Neural cell (in vitro differentiated cells): ENCODE data around the gene SS18L1. TPM values are rescaled to one million over a fixed set of nuclear protein-coding genes. Genes with fewer than 3 reads are reported as not detected.

Source experiments
- H2AFZ ChIP-seq: fragments of 200-600, 300-800 bp; sonication (generic), shearing (Covaris generic); 2 replicates; pipeline ENCODE4 v1.6.0; 2014; ENCODE audit warnings: low read depth, mild to moderate bottlenecking, antibody characterized with exemption, low read length, moderate library complexity
- H3F3A ChIP-seq: fragments of 200-600 bp; shearing (Covaris generic); 2 replicates; pipeline ENCODE4 v1.6.1; 2016; ENCODE audit warnings: mild to moderate bottlenecking, moderate library complexity, mixed read lengths, antibody characterized with exemption, low read length; ENCODE audit not compliant: insufficient read depth, poor library complexity, severe bottlenecking
- H3K27ac ChIP-seq: fragments of 200-600, 300-800 bp; sonication (generic), shearing (Covaris generic); 2 replicates; pipeline ENCODE4 v1.5.1; 2014; ENCODE audit warnings: mild to moderate bottlenecking, low read length, moderate library complexity
- H3K27me3 ChIP-seq: fragments of 300-800, 200-600 bp; sonication (generic), shearing (Covaris generic); 2 replicates; pipeline ENCODE4 v1.6.0; 2014; ENCODE audit warnings: mild to moderate bottlenecking, low read depth, low read length, moderate library complexity; ENCODE audit not compliant: insufficient read depth
- H3K36me3 ChIP-seq: fragments of 300-800, 200-600 bp; sonication (generic), shearing (Covaris generic); 2 replicates; pipeline ENCODE4 v1.5.1; 2014; ENCODE audit warnings: mild to moderate bottlenecking, antibody characterized with exemption, low read length, moderate library complexity; ENCODE audit not compliant: insufficient read depth
- H3K4me2 ChIP-seq: fragments of 300-800, 200-600 bp; sonication (generic), shearing (Covaris generic); 2 replicates; pipeline ENCODE4 v1.6.0; 2014; ENCODE audit warnings: mild to moderate bottlenecking, low read length
- H3K4me3 ChIP-seq: fragments of 300-800, 200-600 bp; sonication (generic), shearing (Covaris generic); 2 replicates; pipeline ENCODE4 v1.5.1; 2014; ENCODE audit warnings: mild to moderate bottlenecking, low read length, moderate library complexity
- H3K79me2 ChIP-seq: fragments of 200-600 bp; shearing (Covaris generic); replicated peaks from 2 replicates; pipeline ENCODE4 v1.6.0; 2014; ENCODE audit warnings: mild to moderate bottlenecking, low read length, moderate library complexity; ENCODE audit not compliant: insufficient read depth
- H3K9ac ChIP-seq: fragments of 300-800, 200-600 bp; sonication (generic), shearing (Covaris generic); 2 replicates; pipeline ENCODE4 v1.6.1; 2016; ENCODE audit warnings: mild to moderate bottlenecking, low read length, mixed read lengths
- H3K9me2 ChIP-seq: fragments of 200-600 bp; shearing (Covaris generic); 2 replicates; pipeline ENCODE4 v1.6.1; 2016; ENCODE audit warnings: mild to moderate bottlenecking, low read length, mixed read lengths; ENCODE audit not compliant: insufficient read depth
- H3K9me3 ChIP-seq: fragments of 200-600, 300-800 bp; sonication (generic), shearing (Covaris generic); 2 replicates; pipeline ENCODE4 v1.6.1; 2016; ENCODE audit warnings: mild to moderate bottlenecking, mixed run types, low read length, moderate library complexity, mixed read lengths
- H4K20me1 ChIP-seq: fragments of 200-600 bp; shearing (Covaris generic); 2 replicates; pipeline ENCODE4 v1.6.1; 2016; ENCODE audit warnings: mild to moderate bottlenecking, mixed run types; ENCODE audit not compliant: insufficient read depth
- EP300 ChIP-seq: fragments of 450-650 bp; conservative IDR thresholded peaks from 2 replicates; pipeline ENCODE4 v1.6.1; 2014; ENCODE audit warnings: antibody characterized with exemption, mild to moderate bottlenecking, moderate library complexity; ENCODE audit not compliant: poor library complexity, severe bottlenecking
- EZH2 ChIP-seq: fragments of 200-600, 300-800 bp; shearing (Covaris generic), sonication (generic); IDR thresholded peaks from 2 replicates; pipeline ENCODE4 v1.6.1; 2014; ENCODE audit warnings: antibody characterized with exemption, low read length, borderline replicate concordance, mild to moderate bottlenecking; ENCODE audit not compliant: insufficient read depth, poor library complexity, severe bottlenecking
- MXI1 ChIP-seq: fragments of 450-650 bp; conservative IDR thresholded peaks from 2 replicates; pipeline ENCODE4 v1.6.1; 2014; ENCODE audit warnings: antibody characterized with exemption, mild to moderate bottlenecking; ENCODE audit not compliant: poor library complexity, severe bottlenecking
- POLR2AphosphoS5 ChIP-seq: IDR thresholded peaks from 2 replicates; pipeline ENCODE4 v1.6.1; 2012
- RAD21 ChIP-seq: fragments of 450-650 bp; conservative IDR thresholded peaks from 2 replicates; pipeline ENCODE4 v1.6.1; 2014; ENCODE audit warnings: antibody characterized with exemption, mild to moderate bottlenecking, moderate library complexity
- SMC3 ChIP-seq: fragments of 450-650 bp; conservative IDR thresholded peaks from 2 replicates; pipeline ENCODE4 v1.6.1; 2014; ENCODE audit warnings: antibody characterized with exemption, mild to moderate bottlenecking, moderate library complexity; ENCODE audit not compliant: poor library complexity
- TAF1 ChIP-seq: IDR thresholded peaks from 2 replicates; pipeline ENCODE4 v1.6.1; 2012; ENCODE audit warnings: low read depth
- polyA plus RNA-seq: library from polyadenylated mRNA; depleted of rRNA; stranded (reverse); fragments of >200 nt; gene quantifications from 2 replicates; pipeline ENCODE4 v1.2.3, GENCODE V29; 2014
- TF ChIP-seq, protein P1 (sequence below): fragments of 450-650 bp; IDR thresholded peaks from 2 replicates; pipeline ENCODE4 v1.5.1; 2014; ENCODE audit warnings: antibody characterized with exemption, mild to moderate bottlenecking, moderate library complexity; ENCODE audit not compliant: poor library complexity, severe bottlenecking
- TF ChIP-seq, protein P2 (sequence below): IDR thresholded peaks from 2 replicates; pipeline ENCODE4 v1.6.1; 2012; ENCODE audit warnings: borderline replicate concordance

SS18L1 gene
- polyA plus RNA-seq, 1 donor from 2014 or later = 117 TPM

DNA sequence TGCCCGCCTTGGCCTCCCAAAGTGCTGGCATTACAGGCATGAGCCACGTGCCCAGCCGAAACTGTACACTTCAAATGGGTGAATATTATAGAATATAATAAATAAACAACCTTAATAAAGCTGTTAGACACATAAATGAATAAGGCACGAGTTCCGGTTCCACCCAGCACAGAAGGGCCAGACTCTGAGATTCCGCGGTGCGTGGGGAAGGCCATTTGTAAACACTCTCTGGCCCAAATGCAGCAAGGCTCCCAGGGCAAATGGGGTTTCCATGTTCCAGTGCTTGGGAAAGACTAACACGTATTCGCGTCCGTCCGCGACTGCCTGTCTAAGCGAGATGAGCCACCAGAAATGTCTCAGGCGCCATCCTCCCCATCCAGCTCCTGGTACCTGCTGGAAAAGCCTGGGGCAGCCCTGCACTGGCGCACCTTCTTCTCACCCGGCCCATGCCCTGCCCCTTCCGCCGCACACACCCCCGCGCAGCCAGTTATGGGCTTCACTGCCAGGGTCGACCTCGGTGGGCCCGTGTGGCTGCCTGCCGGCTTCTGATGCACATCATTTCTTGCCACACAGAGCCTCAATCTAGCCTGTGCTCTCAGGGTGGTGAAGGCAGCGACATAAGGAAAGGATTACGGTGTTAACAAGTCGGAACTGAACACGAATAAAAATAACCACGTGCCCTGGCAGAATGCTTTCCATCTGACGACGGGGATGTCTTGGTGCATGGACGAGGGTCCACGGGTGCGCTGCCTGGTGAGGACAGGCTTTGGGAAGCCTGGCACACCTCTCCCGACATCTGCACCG is 26.8 kb upstream of the SS18L1 start:
- no peak overlapping the region for H3K27ac ChIP-seq
- no peaks in the 10 kb centered on the region for H4K20me1 ChIP-seq
- H3K4me3 ChIP-seq = no peak overlapping the region
- no peaks in the 10 kb centered on the region for H3K79me2 ChIP-seq
- no peak overlapping the region for H3K4me2 ChIP-seq
- no peaks in the 10 kb centered on the region for H3K27me3 ChIP-seq
- H3K9me3 ChIP-seq = no peaks in the 10 kb centered on the region
- TF ChIP-seq, protein P1, sequence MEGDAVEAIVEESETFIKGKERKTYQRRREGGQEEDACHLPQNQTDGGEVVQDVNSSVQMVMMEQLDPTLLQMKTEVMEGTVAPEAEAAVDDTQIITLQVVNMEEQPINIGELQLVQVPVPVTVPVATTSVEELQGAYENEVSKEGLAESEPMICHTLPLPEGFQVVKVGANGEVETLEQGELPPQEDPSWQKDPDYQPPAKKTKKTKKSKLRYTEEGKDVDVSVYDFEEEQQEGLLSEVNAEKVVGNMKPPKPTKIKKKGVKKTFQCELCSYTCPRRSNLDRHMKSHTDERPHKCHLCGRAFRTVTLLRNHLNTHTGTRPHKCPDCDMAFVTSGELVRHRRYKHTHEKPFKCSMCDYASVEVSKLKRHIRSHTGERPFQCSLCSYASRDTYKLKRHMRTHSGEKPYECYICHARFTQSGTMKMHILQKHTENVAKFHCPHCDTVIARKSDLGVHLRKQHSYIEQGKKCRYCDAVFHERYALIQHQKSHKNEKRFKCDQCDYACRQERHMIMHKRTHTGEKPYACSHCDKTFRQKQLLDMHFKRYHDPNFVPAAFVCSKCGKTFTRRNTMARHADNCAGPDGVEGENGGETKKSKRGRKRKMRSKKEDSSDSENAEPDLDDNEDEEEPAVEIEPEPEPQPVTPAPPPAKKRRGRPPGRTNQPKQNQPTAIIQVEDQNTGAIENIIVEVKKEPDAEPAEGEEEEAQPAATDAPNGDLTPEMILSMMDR = no peak
- TF ChIP-seq SMC3 (no peak), MXI1 (no peak), TAF1 (no peak)
- H3K9me2 ChIP-seq = no peaks in the 10 kb centered on the region
- no peak overlapping the region for H3K9ac ChIP-seq
- H2AFZ ChIP-seq = no peak overlapping the region
- peaks cover 2% of the 10 kb centered on the region for H3F3A ChIP-seq
- no peaks in the 10 kb centered on the region for H3K36me3 ChIP-seq

DNA sequence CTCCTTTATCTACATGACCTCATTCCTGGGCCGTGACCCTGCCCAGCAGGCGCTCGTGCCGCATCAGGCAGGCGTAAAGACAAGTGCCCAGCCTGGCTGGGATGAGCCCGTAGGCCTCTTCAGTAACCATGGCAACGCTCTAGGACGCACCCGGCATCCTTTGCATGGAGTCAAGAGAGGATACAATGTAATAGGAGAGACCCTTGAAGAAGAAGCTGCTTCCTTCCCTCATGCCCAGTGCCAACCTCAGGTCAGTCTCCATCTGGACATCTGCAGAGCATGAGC is 26.3 kb upstream of the SS18L1 start:
- no peak overlapping the region for H3K4me3 ChIP-seq
- H3K4me2 ChIP-seq = no peak overlapping the region
- no peaks in the 10 kb centered on the region for H3K27me3 ChIP-seq

More for the DNA sequence above, 26.3 kb upstream of the SS18L1 start:
- H3K27ac ChIP-seq = no peak overlapping the region
- no peaks in the 10 kb centered on the region for H3K36me3 ChIP-seq
- peaks cover 2% of the 10 kb centered on the region for H3F3A ChIP-seq
- no peak for TF ChIP-seq EZH2
- TF ChIP-seq TAF1 = no peak
- TF ChIP-seq POLR2AphosphoS5 = no peak
- TF ChIP-seq, protein P2, sequence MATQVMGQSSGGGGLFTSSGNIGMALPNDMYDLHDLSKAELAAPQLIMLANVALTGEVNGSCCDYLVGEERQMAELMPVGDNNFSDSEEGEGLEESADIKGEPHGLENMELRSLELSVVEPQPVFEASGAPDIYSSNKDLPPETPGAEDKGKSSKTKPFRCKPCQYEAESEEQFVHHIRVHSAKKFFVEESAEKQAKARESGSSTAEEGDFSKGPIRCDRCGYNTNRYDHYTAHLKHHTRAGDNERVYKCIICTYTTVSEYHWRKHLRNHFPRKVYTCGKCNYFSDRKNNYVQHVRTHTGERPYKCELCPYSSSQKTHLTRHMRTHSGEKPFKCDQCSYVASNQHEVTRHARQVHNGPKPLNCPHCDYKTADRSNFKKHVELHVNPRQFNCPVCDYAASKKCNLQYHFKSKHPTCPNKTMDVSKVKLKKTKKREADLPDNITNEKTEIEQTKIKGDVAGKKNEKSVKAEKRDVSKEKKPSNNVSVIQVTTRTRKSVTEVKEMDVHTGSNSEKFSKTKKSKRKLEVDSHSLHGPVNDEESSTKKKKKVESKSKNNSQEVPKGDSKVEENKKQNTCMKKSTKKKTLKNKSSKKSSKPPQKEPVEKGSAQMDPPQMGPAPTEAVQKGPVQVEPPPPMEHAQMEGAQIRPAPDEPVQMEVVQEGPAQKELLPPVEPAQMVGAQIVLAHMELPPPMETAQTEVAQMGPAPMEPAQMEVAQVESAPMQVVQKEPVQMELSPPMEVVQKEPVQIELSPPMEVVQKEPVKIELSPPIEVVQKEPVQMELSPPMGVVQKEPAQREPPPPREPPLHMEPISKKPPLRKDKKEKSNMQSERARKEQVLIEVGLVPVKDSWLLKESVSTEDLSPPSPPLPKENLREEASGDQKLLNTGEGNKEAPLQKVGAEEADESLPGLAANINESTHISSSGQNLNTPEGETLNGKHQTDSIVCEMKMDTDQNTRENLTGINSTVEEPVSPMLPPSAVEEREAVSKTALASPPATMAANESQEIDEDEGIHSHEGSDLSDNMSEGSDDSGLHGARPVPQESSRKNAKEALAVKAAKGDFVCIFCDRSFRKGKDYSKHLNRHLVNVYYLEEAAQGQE = no peak
- no peak for TF ChIP-seq RAD21
- TF ChIP-seq SMC3 = no peak
- TF ChIP-seq EP300 = no peak
- TF ChIP-seq, protein P1 = no peak
- H2AFZ ChIP-seq = no peak overlapping the region
- H3K79me2 ChIP-seq = no peaks in the 10 kb centered on the region
- no peak overlapping the region for H3K9ac ChIP-seq
- no peaks in the 10 kb centered on the region for H3K9me2 ChIP-seq
- H3K9me3 ChIP-seq = no peaks in the 10 kb centered on the region
- no peaks in the 10 kb centered on the region for H4K20me1 ChIP-seq
